K562 (cell line): Measurements from ENCODE around the gene SNRPA. TPM values are rescaled to one million over a fixed set of nuclear protein-coding genes. Genes with fewer than 3 reads are reported as not detected.
A peak's percentile ranks its signal among the peaks of the same experiment; 100 is the strongest.

Source experiments
- CBFB ChIP-seq: sonication (generic); formaldehyde crosslinking; IDR thresholded peaks from 2 replicates; pipeline ENCODE4 v1.4.0; 2020; ENCODE audit warnings: mild to moderate bottlenecking, missing genetic modification reagents
- CHAMP1 ChIP-seq: fragments of 450-650 bp; IDR thresholded peaks from 2 replicates; pipeline ENCODE4 v1.6.1; 2016; ENCODE audit warnings: mild to moderate bottlenecking
- FUS ChIP-seq: fragments of 200-400 bp; formaldehyde crosslinking; optimal IDR thresholded peaks from 2 replicates; pipeline ENCODE3; 2017; ENCODE audit warnings: low read depth, low read length
- HMG20B ChIP-seq: fragments of 250-450 bp; sonication (Bioruptor Pico); IDR thresholded peaks from 2 replicates; pipeline ENCODE4 v1.5.0; 2021; ENCODE audit warnings: mild to moderate bottlenecking
- HNRNPUL1 ChIP-seq: fragments of 200-400 bp; formaldehyde crosslinking; IDR thresholded peaks from 2 replicates; pipeline ENCODE4 v1.6.1; 2017; ENCODE audit warnings: low read length
- ID3 ChIP-seq, 2 experiments: fragments of 250-450 bp in 1 of 2; fragments of 450-650 bp in 1 of 2; sonication (Bioruptor Pico) in 1 of 2; IDR thresholded peaks; 2 replicates each; pipeline versions ENCODE4 v1.6.1 to v1.8.0; 2016 to 2021; ENCODE audit warnings: mild to moderate bottlenecking in 2 of 2, moderate library complexity in 2 of 2, missing compliant biosample characterization in 1 of 2, missing genetic modification characterization in 1 of 2
- RERE ChIP-seq: sonication (generic); formaldehyde crosslinking; IDR thresholded peaks from 2 replicates; pipeline ENCODE4 v1.8.0; 2023; ENCODE audit warnings: missing genetic modification reagents, mild to moderate bottlenecking, borderline replicate concordance
- UBTF ChIP-seq, 2 experiments: IDR thresholded peaks; 2 replicates each; pipeline ENCODE4 v1.6.1; 2012; ENCODE audit warnings: improper control_type of control experiment in 2 of 2, low read depth in 2 of 2, low read length in 2 of 2, borderline replicate concordance in 1 of 2
- ZNF217 ChIP-seq: sonication (generic); formaldehyde crosslinking; IDR thresholded peaks from 2 replicates; pipeline ENCODE4 v1.8.0; 2022; ENCODE audit warnings: mild to moderate bottlenecking, missing genetic modification reagents
- ZNF655 ChIP-seq: fragments of 250-450 bp; sonication (Bioruptor Pico); IDR thresholded peaks from 2 replicates; pipeline ENCODE4 v1.5.0; 2021
- polyA plus RNA-seq, 8 experiments: library from polyadenylated mRNA; depleted of rRNA in 4 of 8; stranded (reverse) in 5 of 8; unstranded in 3 of 8; fragments of >200 nt; fragmentation: Nextera tagmentation in 2 of 8; fragmentation: Illumina TruSeq in 1 of 8; extraction: Ambion mirVana in 2 of 8; extraction: Trizol in 1 of 8; gene quantifications; 2 replicates each; pipeline versions ENCODE4 v1.2.1 to v1.2.3, GENCODE V29; 2011 to 2014; ENCODE audit warnings: inconsistent platforms in 1 of 8, missing spikeins in 1 of 8
- total RNA-seq, 7 experiments: library from RNA; depleted of rRNA in 6 of 7; stranded (reverse); fragments of >200 nt in 6 of 7; fragmentation: Illumina TruSeq in 2 of 7; extraction: Trizol in 2 of 7; gene quantifications; 2 replicates each; pipeline versions ENCODE4 v1.2.1 to v1.2.3, GENCODE V29; 2011 to 2021; ENCODE audit warnings: low replicate concordance in 1 of 7

The SNRPA gene
- total and polyA plus RNA-seq, 9 of the 15 experiments (the other 6 are each of a cell fraction or from before 2014, with no cell fraction given), result 16.3 to 311 (median 193) TPM

- TF ChIP-seq ID3 (CRISPR knock-in tag; IDR thresholded peaks at IDR 0.05) (no peak), ID3 (tag; IDR thresholded peaks at IDR 0.05) (peak; percentile 86; the same call in 1 of the 2 replicates), UBTF (IDR thresholded peaks at IDR 0.05; ENCODE audit: borderline replicate concordance in 1 of 2, low read depth in 2 of 2, low read length in 2 of 2) (no peak), HMG20B (CRISPR knock-in tag) (no peak), CBFB (CRISPR knock-in tag) (no peak), CHAMP1 (no peak), RERE (CRISPR knock-in tag) (no peak), ZNF655 (no peak), HNRNPUL1 (no peak), FUS (no peak), ZNF217 (CRISPR knock-in tag) (no peak)
Measured at GRCh38 chr19:40750058-40750873, 737 bp upstream of the SNRPA start, which contains the start of gene ACTMAP (continued).
